H9 (cell line): ENCODE data around the gene TPCN2. TPM values are rescaled to one million over a fixed set of nuclear protein-coding genes. Genes with fewer than 3 reads are reported as not detected.

ENCODE experiments used
- DNase-seq: peaks from one replicate; pipeline ENCODE4 v3.0.0-alpha.2; 2017
- H2AFZ ChIP-seq: one replicate; pipeline ENCODE4 v1.6.1; 2013; ENCODE audit warnings: mild to moderate bottlenecking, low read length, control low read depth, moderate library complexity
- H2AK5ac ChIP-seq: 2 replicates; pipeline ENCODE4 v1.6.1; 2013; ENCODE audit warnings: low read length, control low read depth, mixed read lengths; ENCODE audit not compliant: insufficient read length
- H2BK120ac ChIP-seq: one replicate; pipeline ENCODE4 v1.6.1; 2013; ENCODE audit warnings: low read depth, mild to moderate bottlenecking, low read length, control low read depth, inconsistent platforms; ENCODE audit not compliant: poor library complexity, severe bottlenecking
- H2BK12ac ChIP-seq: 2 replicates; pipeline ENCODE4 v1.6.1; 2013; ENCODE audit warnings: low read length, control low read depth, mixed read lengths, low read depth; ENCODE audit not compliant: insufficient read length
- H2BK15ac ChIP-seq: 2 replicates; pipeline ENCODE4 v1.6.1; 2013; ENCODE audit warnings: low read depth, low read length, control low read depth
- H2BK20ac ChIP-seq: one replicate; pipeline ENCODE4 v1.6.1; 2013; ENCODE audit warnings: low read depth, mild to moderate bottlenecking, low read length, control low read depth, inconsistent platforms; ENCODE audit not compliant: poor library complexity, severe bottlenecking
- H2BK5ac ChIP-seq: 2 replicates; pipeline ENCODE4 v1.6.1; 2013; ENCODE audit warnings: low read length, control low read depth, mixed read lengths; ENCODE audit not compliant: insufficient read length
- H3K14ac ChIP-seq: 2 replicates; pipeline ENCODE4 v1.6.1; 2013; ENCODE audit warnings: low read length, control low read depth; ENCODE audit not compliant: insufficient read depth
- H3K18ac ChIP-seq: 2 replicates; pipeline ENCODE4 v1.6.1; 2013; ENCODE audit warnings: low read depth, mild to moderate bottlenecking, mixed read lengths, low read length, control low read depth; ENCODE audit not compliant: insufficient read length
- H3K23ac ChIP-seq: 2 replicates; pipeline ENCODE4 v1.6.1; 2013; ENCODE audit warnings: low read length, control low read depth, mixed read lengths, low read depth; ENCODE audit not compliant: insufficient read length
- H3K23me2 ChIP-seq: 2 replicates; pipeline ENCODE4 v1.6.1; 2013; ENCODE audit warnings: low read depth, mild to moderate bottlenecking, mixed read lengths, low read length, control low read depth; ENCODE audit not compliant: insufficient read length, poor library complexity, severe bottlenecking
- H3K27ac ChIP-seq: 2 replicates; pipeline ENCODE4 v1.5.1; 2013; ENCODE audit warnings: low read length, control low read depth, mixed read lengths, low read depth; ENCODE audit not compliant: insufficient read length
- H3K27me3 ChIP-seq: 2 replicates; pipeline ENCODE4 v1.6.1; 2013; ENCODE audit warnings: low read length, control low read depth, inconsistent platforms; ENCODE audit not compliant: insufficient read depth
- H3K4ac ChIP-seq: 2 replicates; pipeline ENCODE4 v1.6.1; 2013; ENCODE audit warnings: low read depth, mild to moderate bottlenecking, control low read depth, inconsistent platforms, low read length, moderate library complexity
- H3K4me1 ChIP-seq: 2 replicates; pipeline ENCODE4 v1.6.1; 2013; ENCODE audit warnings: low read length, control low read depth, inconsistent platforms; ENCODE audit not compliant: insufficient read depth
- H3K4me2 ChIP-seq: 2 replicates; pipeline ENCODE4 v1.6.1; 2013; ENCODE audit warnings: low read length, control low read depth, mixed read lengths; ENCODE audit not compliant: insufficient read length, insufficient read depth
- H3K56ac ChIP-seq: 2 replicates; pipeline ENCODE4 v1.6.1; 2013; ENCODE audit warnings: low read depth, mild to moderate bottlenecking, mixed read lengths, low read length, control low read depth; ENCODE audit not compliant: insufficient read length
- H3K79me1 ChIP-seq: 2 replicates; pipeline ENCODE4 v1.6.1; 2013; ENCODE audit warnings: low read depth, mild to moderate bottlenecking, moderate library complexity, low read length, control low read depth, inconsistent platforms; ENCODE audit not compliant: insufficient read depth, poor library complexity, severe bottlenecking
- H3K79me2 ChIP-seq: 2 replicates; pipeline ENCODE4 v1.6.1; 2013; ENCODE audit warnings: low read length, control low read depth, inconsistent platforms; ENCODE audit not compliant: insufficient read depth
- H3K9ac ChIP-seq: 2 replicates; pipeline ENCODE4 v1.6.1; 2013; ENCODE audit warnings: low read length, control low read depth, mixed read lengths; ENCODE audit not compliant: insufficient read length; ENCODE audit errors: extremely low read depth
- H3K9me3 ChIP-seq: one replicate; pipeline ENCODE4 v1.6.1; 2013; ENCODE audit warnings: low read depth, low read length, inconsistent platforms; ENCODE audit not compliant: control insufficient read depth
- H3T11ph ChIP-seq: one replicate; pipeline ENCODE4 v1.6.1; 2013; ENCODE audit warnings: mild to moderate bottlenecking, low read length, control low read depth, inconsistent platforms
- H4K20me1 ChIP-seq: one replicate; pipeline ENCODE4 v1.6.1; 2013; ENCODE audit not compliant: control insufficient read depth, insufficient read length, insufficient read depth
- H4K5ac ChIP-seq: 2 replicates; pipeline ENCODE4 v1.6.1; 2013; ENCODE audit warnings: low read depth, mild to moderate bottlenecking, mixed read lengths, low read length, control low read depth; ENCODE audit not compliant: insufficient read length
- H4K8ac ChIP-seq: replicated peaks from 2 replicates; pipeline ENCODE4 v1.6.1; 2013; ENCODE audit warnings: low read length, control low read depth, mixed read lengths, low read depth; ENCODE audit not compliant: insufficient read length
- H4K91ac ChIP-seq: 2 replicates; pipeline ENCODE4 v1.6.1; 2013; ENCODE audit warnings: low read depth, mild to moderate bottlenecking, moderate library complexity, mixed read lengths, low read length, control low read depth; ENCODE audit not compliant: insufficient read length
- H3K27ac Mint-ChIP-seq, 3 experiments: 2 replicates in 2 of 3; 3 replicates in 1 of 3; pipeline ENCODE4 v1.8.0; 2020 to 2021; ENCODE audit warnings: mixed read lengths in 3 of 3, mild to moderate bottlenecking in 1 of 3, moderate library complexity in 1 of 3
- H3K27me3 Mint-ChIP-seq: 2 replicates; pipeline ENCODE4 v1.8.0; 2021; ENCODE audit warnings: low read depth, mild to moderate bottlenecking, moderate library complexity, mixed read lengths
- H3K36me3 Mint-ChIP-seq, 3 experiments: 2 replicates in 2 of 3; 3 replicates in 1 of 3; pipeline ENCODE4 v1.8.0; 2020 to 2021; ENCODE audit warnings: low read depth in 3 of 3, mixed read lengths in 3 of 3; ENCODE audit not compliant: insufficient read depth in 1 of 3
- H3K4me1 Mint-ChIP-seq, 2 experiments: 2 replicates each; pipeline ENCODE4 v1.8.0; 2020; ENCODE audit warnings: mixed read lengths in 2 of 2
- H3K4me3 Mint-ChIP-seq, 2 experiments: 2 replicates in 1 of 2; 3 replicates in 1 of 2; pipeline ENCODE4 v1.8.0; 2020 to 2021; ENCODE audit warnings: mild to moderate bottlenecking in 2 of 2, mixed read lengths in 2 of 2, moderate library complexity in 1 of 2
- H3K9me3 Mint-ChIP-seq, 2 experiments: 2 replicates in 1 of 2; 3 replicates in 1 of 2; pipeline ENCODE4 v1.8.0; 2020; ENCODE audit warnings: mild to moderate bottlenecking in 2 of 2, mixed read lengths in 2 of 2, moderate library complexity in 1 of 2
- WGBS: extraction: QIAGEN DNeasy Blood & Tissue Kit; methylation state at CpG from one replicate; pipeline ENCODE4 v1.1.7; 2013; ENCODE audit warnings: missing lambda C conversion rate, low lambda C conversion rate, mixed read lengths; ENCODE audit not compliant: insufficient read length; ENCODE audit errors: extremely low coverage; 5-methylcytosine and 5-hydroxymethylcytosine counted together
- total RNA-seq: library from RNA; stranded (reverse); gene quantifications from 2 replicates; pipeline ENCODE4 v1.2.1, GENCODE V29; 2021
- TF ChIP-seq, protein P1 (sequence below): fragments of 200-600 bp; sonication (generic); conservative IDR thresholded peaks from 3 replicates; pipeline ENCODE4 v1.8.0; 2021; ENCODE audit warnings: antibody characterized with exemption, mild to moderate bottlenecking

Gene TPCN2
- total RNA-seq, 1 experiment from 2014 or later = 16.8 TPM

DNA sequence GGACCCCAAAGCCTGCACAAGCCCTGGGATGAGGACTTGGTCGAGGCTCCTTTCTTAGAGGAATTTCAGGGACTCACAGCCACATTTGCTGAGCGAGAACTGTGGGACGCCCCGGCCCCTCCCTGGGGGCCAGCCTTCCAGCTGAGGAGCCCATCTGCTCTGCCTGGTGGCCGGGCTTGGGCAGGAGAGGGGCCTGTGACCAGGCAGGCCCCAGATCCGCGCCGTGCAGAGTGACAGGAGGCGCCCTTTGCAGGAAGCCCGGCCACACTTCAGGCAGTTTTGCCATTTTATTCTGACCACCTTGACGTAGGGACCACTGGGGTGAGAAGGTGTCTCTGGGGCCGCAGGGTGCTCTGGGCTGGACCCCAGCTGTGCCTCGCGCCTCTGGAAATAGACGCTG is 35.6 kb downstream of the TPCN2 start:
- H3K9me3 Mint-ChIP-seq = no peaks in the 10 kb centered on the region
- Histone ChIP-seq H2BK12ac (no peak overlapping the region), H3K23ac (no peak overlapping the region), H3K4ac (no peak overlapping the region), H4K8ac (no peak overlapping the region), H4K20me1 (no peaks in the 10 kb centered on the region), H3K23me2 (no peaks in the 10 kb centered on the region), H4K5ac (no peak overlapping the region), H4K91ac (no peak overlapping the region), H3K9ac (no peak overlapping the region), H3K79me1 (no peaks in the 10 kb centered on the region), H3K18ac (no peak overlapping the region), H3K27ac (no peak overlapping the region), H2AFZ (no peak overlapping the region), H2BK5ac (no peak overlapping the region), H2BK120ac (no peak overlapping the region), H2BK15ac (no peak overlapping the region), H2BK20ac (no peak overlapping the region), H3T11ph (no peak overlapping the region), H3K14ac (no peak overlapping the region), H3K4me2 (no peak overlapping the region), H3K56ac (no peak overlapping the region), H3K9me3 (no peaks in the 10 kb centered on the region), H3K79me2 (0 out of 2 replicates have a peak, but pooled peaks cover 2% of the 10 kb centered on the region), H3K4me1 (no peaks in the 10 kb centered on the region), H2AK5ac (no peak overlapping the region), H3K27me3 (no peaks in the 10 kb centered on the region)
- TF ChIP-seq, protein P1, sequence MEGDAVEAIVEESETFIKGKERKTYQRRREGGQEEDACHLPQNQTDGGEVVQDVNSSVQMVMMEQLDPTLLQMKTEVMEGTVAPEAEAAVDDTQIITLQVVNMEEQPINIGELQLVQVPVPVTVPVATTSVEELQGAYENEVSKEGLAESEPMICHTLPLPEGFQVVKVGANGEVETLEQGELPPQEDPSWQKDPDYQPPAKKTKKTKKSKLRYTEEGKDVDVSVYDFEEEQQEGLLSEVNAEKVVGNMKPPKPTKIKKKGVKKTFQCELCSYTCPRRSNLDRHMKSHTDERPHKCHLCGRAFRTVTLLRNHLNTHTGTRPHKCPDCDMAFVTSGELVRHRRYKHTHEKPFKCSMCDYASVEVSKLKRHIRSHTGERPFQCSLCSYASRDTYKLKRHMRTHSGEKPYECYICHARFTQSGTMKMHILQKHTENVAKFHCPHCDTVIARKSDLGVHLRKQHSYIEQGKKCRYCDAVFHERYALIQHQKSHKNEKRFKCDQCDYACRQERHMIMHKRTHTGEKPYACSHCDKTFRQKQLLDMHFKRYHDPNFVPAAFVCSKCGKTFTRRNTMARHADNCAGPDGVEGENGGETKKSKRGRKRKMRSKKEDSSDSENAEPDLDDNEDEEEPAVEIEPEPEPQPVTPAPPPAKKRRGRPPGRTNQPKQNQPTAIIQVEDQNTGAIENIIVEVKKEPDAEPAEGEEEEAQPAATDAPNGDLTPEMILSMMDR = no peak
- H3K27me3 Mint-ChIP-seq = no peaks in the 10 kb centered on the region
- peaks cover 6 to 39% (median 23%) of the 10 kb centered on the region in 3 experiments for H3K36me3 Mint-ChIP-seq
- DNase-seq = no peak
- no CpG with 5 or more reads among the region's 15 CpGs for WGBS
- H3K27ac Mint-ChIP-seq = peak overlapping the region in 1 of 3 experiments; percentile 57; a peak in 2 of 7 replicates
- peaks cover 5 to 11% of the 10 kb centered on the region in 2 experiments; a peak in 3 of 4 replicates for H3K4me1 Mint-ChIP-seq
- no peak overlapping the region for H3K4me3 Mint-ChIP-seq
